Measurements from ENCODE around the gene RDH11. TPM values are rescaled to one million over a fixed set of nuclear protein-coding genes. Genes with fewer than 3 reads are reported as not detected.

Gene RDH11
- total RNA-seq, 1 experiment from 2014 or later, result 54.6 TPM

- TF ChIP-seq ELF1 (IDR thresholded peaks at IDR 0.05; ENCODE audit: borderline replicate concordance, low read depth) (no peak), ZNF274 (IDR thresholded peaks at IDR 0.05; ENCODE audit: low read depth, low read length) (no peak)
These were observed 22.1 kb downstream of the RDH11 start (continued) for GRCh38 chr14:67673451-67673850.

- no peak overlapping the region for H3K4me2 ChIP-seq (ENCODE audit: low read length)
- H3K4me3 ChIP-seq (replicated peaks in 1 of 2; ENCODE audit: low read depth in 1 of 2, low read length in 2 of 2), result no peak overlapping the region
- BruUV-seq (replicated peaks), result no TSS peak
- no peak overlapping the region for H3K9ac ChIP-seq (ENCODE audit: low read length)
- H3K27me3 ChIP-seq (ENCODE audit: insufficient read depth, low read length), result no peaks in the 10 kb centered on the region
- POLR2A ChIA-PET, result interaction anchor here (0.7 kb wide), 1 partner anchor 49 kb away, joined by 3 read pairs; no protein-coding TSS in a partner anchor
- H2AFZ ChIP-seq (ENCODE audit: low read depth, low read length, poor library complexity, severe bottlenecking), result no peak overlapping the region
- no peaks in the 10 kb centered on the region for H4K20me1 ChIP-seq (ENCODE audit: insufficient read depth)
- CTCF ChIA-PET, result interaction anchor here (1.1 to 4.9 kb wide), 3 partner anchors 35 to 142 kb away, joined by 4 to 77 read pairs (median 9); no protein-coding TSS in a partner anchor
- RAD21 ChIA-PET (ENCODE audit: low non-redundant PET in 1 of 2, low total read pairs in 2 of 2, uncharacterized antibody in 2 of 2, unreplicated experiment in 2 of 2), result interaction anchor here in 1 of 2 experiments (1.1 kb wide), 1 partner anchor 85 kb away, joined by 3 read pairs; no protein-coding TSS in a partner anchor
- no peaks in the 10 kb centered on the region for H3K36me3 ChIP-seq (ENCODE audit: control insufficient read depth in 1 of 2, insufficient read depth in 2 of 2, low read length in 2 of 2)
- ATAC-seq (no peak), DNase-seq (ENCODE audit: low read depth, low spot score) (no peak)
- H3K79me2 ChIP-seq (ENCODE audit: insufficient read depth, low read length), result peaks cover 71% of the 10 kb centered on the region
- H3K9me3 ChIP-seq (ENCODE audit: control insufficient read depth in 1 of 2, insufficient read depth in 1 of 2, low read depth in 1 of 2, low read length in 2 of 2), result no peaks in the 10 kb centered on the region
- no peak for TF ChIP-seq CBX3 (IDR thresholded peaks at IDR 0.05; ENCODE audit: low read depth)
- no peak for TF ChIP-seq TCF7L2 (IDR thresholded peaks at IDR 0.05; ENCODE audit: borderline replicate concordance, extremely low read depth, insufficient read depth, insufficient read length)
- TF ChIP-seq ZNF274 (IDR thresholded peaks at IDR 0.05; ENCODE audit: low read depth, low read length), result no peak
- TF ChIP-seq POLR2A (IDR thresholded peaks at IDR 0.05; ENCODE audit: borderline replicate concordance, extremely low read depth, insufficient read depth, insufficient read length), result no peak
- TF ChIP-seq SRF (IDR thresholded peaks at IDR 0.05; ENCODE audit: low read depth), result no peak
- no peak for TF ChIP-seq RAD21 (IDR thresholded peaks at IDR 0.05; ENCODE audit: low read depth)
- TF ChIP-seq MAX (IDR thresholded peaks at IDR 0.05), result no peak
- no peak for TF ChIP-seq POLR2AphosphoS5 (IDR thresholded peaks at IDR 0.05; ENCODE audit: low read depth, low read length)
- TF ChIP-seq JUND (IDR thresholded peaks at IDR 0.05), result no peak
- no peak for TF ChIP-seq ATF3 (IDR thresholded peaks at IDR 0.05)
- TF ChIP-seq EZH2phosphoT487 (IDR thresholded peaks at IDR 0.05; ENCODE audit: borderline replicate concordance), result no peak
- no peak for TF ChIP-seq REST (IDR thresholded peaks at IDR 0.05; ENCODE audit: low read depth)
- no peak for TF ChIP-seq FOSL1 (IDR thresholded peaks at IDR 0.05; ENCODE audit: low read depth)
- no peak for TF ChIP-seq ZFX (IDR thresholded peaks at IDR 0.05)
- no peak for TF ChIP-seq CEBPB (IDR thresholded peaks at IDR 0.05; ENCODE audit: low read depth)
- no peak for TF ChIP-seq YY1 (IDR thresholded peaks at IDR 0.05; ENCODE audit: extremely low read depth, insufficient replicate concordance, low read depth, low read length)
- no peak overlapping the region for H3K27ac ChIP-seq (ENCODE audit: low read depth, low read length)
- intact Hi-C loops (cut with micrococcal nuclease), result loop anchor here (5.0 kb wide), 1 partner anchor 34 kb away; the partner anchor contains the start of gene RDH12
- peaks cover 3 to 7% of the 10 kb centered on the region in 2 experiments; a peak in 3 of 4 replicates for H3K4me1 ChIP-seq (ENCODE audit: control insufficient read depth in 1 of 2, insufficient read depth in 2 of 2, low read length in 2 of 2)
- H3K9me2 ChIP-seq (ENCODE audit: insufficient read depth), result no peaks in the 10 kb centered on the region
These were observed 27.0 kb downstream of the RDH11 start for GRCh38 chr14:67668559-67668958.
